Measurements from ENCODE around the gene PCDHGA1. TPM values are rescaled to one million over a fixed set of nuclear protein-coding genes. Genes with fewer than 3 reads are reported as not detected.

PCDHGA1 gene
- total RNA-seq, 6 experiments from 2014 or later: 0.04 to 0.18 (median 0.12) TPM; not detected in 1

DNA sequence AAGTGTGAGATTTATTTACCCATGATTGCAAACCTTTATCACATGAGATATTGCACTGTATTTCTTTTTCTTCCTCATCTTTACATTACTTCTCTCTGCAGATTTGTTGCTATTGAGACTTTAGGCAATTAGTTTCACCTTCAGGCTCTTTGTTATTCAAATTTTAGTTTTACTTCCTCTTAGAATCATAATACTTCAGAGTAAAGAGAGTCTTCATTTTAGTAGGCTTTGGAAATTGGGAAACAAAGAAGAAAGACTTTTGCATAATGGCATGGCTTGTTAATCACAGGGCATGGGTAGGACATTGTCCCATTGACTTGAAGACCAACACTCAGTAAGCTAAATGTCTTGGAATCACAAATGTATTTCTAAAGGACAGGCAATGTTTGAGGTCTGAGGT lies 32.4 kb downstream of the PCDHGA1 start:
- intact Hi-C loops (cut with DNase I): no loop called here
- peaks cover 0 to 13% (median 1%) of the 10 kb centered on the region in 4 donors for H3K9me3 ChIP-seq
- no peak for ATAC-seq
- no peaks in the 10 kb centered on the region for H3K36me3 ChIP-seq
- no peaks in the 10 kb centered on the region for H3K4me1 ChIP-seq
- no peak for DNase-seq
- peaks cover 0 to 3% of the 10 kb centered on the region in 2 donors for H3K27me3 ChIP-seq
- no peak overlapping the region for H3K27ac ChIP-seq
- no peak overlapping the region for H3K4me3 ChIP-seq
- TF ChIP-seq POLR2A (IDR thresholded peaks at IDR 0.05): no peak
- TF ChIP-seq, protein P1, sequence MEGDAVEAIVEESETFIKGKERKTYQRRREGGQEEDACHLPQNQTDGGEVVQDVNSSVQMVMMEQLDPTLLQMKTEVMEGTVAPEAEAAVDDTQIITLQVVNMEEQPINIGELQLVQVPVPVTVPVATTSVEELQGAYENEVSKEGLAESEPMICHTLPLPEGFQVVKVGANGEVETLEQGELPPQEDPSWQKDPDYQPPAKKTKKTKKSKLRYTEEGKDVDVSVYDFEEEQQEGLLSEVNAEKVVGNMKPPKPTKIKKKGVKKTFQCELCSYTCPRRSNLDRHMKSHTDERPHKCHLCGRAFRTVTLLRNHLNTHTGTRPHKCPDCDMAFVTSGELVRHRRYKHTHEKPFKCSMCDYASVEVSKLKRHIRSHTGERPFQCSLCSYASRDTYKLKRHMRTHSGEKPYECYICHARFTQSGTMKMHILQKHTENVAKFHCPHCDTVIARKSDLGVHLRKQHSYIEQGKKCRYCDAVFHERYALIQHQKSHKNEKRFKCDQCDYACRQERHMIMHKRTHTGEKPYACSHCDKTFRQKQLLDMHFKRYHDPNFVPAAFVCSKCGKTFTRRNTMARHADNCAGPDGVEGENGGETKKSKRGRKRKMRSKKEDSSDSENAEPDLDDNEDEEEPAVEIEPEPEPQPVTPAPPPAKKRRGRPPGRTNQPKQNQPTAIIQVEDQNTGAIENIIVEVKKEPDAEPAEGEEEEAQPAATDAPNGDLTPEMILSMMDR (IDR thresholded peaks at IDR 0.05): no peak

DNA sequence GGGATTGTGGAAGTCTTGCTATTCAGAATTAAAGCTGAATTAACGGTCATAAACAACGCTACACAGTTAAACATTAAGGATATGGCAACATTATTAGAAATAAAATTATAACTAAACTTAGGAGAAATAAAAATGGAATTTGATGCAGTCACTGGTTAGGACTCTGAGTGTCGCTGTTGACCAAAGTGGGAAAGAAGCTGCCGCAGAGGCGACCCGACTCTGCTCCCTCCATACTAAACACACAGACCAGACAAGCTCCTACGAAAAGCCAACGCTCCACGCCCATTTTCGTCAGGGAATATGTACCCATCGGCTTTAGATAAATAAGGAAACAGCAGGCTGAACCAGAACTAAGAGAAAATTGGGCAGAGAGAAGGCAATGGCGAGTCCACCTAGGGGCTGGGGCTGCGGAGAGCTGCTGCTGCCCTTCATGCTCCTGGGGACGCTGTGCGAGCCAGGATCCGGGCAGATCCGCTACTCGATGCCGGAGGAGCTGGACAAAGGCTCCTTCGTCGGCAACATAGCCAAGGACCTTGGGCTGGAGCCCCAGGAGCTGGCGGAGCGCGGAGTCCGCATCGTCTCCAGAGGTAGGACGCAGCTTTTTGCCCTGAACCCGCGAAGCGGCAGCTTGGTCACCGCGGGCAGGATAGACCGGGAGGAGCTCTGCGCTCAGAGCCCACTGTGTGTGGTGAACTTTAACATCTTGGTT lies 33.8 kb downstream of the PCDHGA1 start, which contains the start of gene PCDHGA5:
Gene PCDHGA5 (plus strand): TSS at position 211 of the 709 bp plus-strand sequence. CDS start 169 bp downstream, at position 380.
- H3K9me3 ChIP-seq: peaks cover 0 to 13% (median 1%) of the 10 kb centered on the region in 4 donors
- WGBS (ENCODE audit: insufficient coverage, low coverage, low lambda C conversion rate, missing lambda C conversion rate): 16% methylated on average over 20 of the region's 34 CpGs
- intact Hi-C loops (cut with DNase I): no loop called here
- H3K27ac ChIP-seq: no peak within 1 kb of the TSS
- no peak for DNase-seq
- H3K4me1 ChIP-seq: no peaks in the 10 kb centered on the region
- no peak for TF ChIP-seq POLR2A (IDR thresholded peaks at IDR 0.05)
- TF ChIP-seq, protein P1 (IDR thresholded peaks at IDR 0.05): no peak
- H3K4me3 ChIP-seq: no peak within 1 kb of the TSS
- no peak for ATAC-seq
- H3K36me3 ChIP-seq: no peaks in the 10 kb centered on the region
- peaks cover 0 to 3% of the 10 kb centered on the region in 2 donors for H3K27me3 ChIP-seq

DNA sequence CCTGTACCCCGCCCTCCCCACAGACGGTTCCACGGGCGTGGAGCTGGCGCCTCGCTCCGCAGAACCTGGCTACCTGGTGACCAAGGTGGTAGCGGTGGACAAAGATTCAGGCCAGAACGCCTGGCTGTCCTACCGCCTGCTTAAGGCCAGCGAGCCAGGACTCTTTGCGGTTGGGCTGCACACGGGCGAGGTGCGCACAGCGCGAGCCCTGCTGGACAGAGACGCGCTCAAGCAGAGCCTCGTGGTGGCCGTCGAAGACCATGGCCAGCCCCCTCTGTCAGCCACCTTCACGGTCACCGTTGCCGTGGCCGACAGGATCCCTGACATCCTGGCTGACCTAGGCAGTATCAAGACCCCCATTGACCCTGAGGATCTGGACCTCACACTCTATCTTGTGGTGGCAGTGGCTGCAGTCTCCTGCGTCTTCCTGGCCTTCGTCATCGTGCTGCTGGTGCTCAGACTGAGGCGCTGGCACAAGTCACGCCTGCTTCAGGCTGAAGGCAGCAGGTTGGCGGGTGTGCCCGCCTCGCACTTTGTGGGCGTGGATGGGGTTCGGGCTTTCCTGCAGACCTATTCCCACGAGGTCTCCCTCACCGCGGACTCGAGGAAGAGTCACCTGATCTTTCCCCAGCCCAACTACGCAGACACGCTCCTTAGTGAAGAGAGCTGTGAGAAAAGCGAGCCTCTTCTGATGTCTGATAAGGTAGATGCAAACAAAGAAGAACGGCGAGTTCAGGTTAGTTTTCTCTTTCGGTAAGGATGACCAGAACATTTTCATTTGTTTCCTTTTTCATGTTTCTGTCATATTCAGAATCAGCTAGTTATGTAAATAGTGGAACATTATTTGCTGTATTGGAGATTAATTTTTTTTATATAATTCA lies 35.9 kb downstream of the PCDHGA1 start:
- DNase-seq (no peak), ATAC-seq (no peak)
- no peaks in the 10 kb centered on the region for H3K27me3 ChIP-seq
- TF ChIP-seq POLR2A (IDR thresholded peaks at IDR 0.05): no peak
- TF ChIP-seq, protein P1 (IDR thresholded peaks at IDR 0.05): no peak
- no peaks in the 10 kb centered on the region for H3K36me3 ChIP-seq
- no peaks in the 10 kb centered on the region for H3K4me1 ChIP-seq
- no peak overlapping the region for H3K4me3 ChIP-seq
- intact Hi-C loops (cut with DNase I): no loop called here
- H3K27ac ChIP-seq: no peak overlapping the region
- 20% methylated on average over 17 of the region's 46 CpGs for WGBS (ENCODE audit: insufficient coverage, low coverage, low lambda C conversion rate, missing lambda C conversion rate)
- peaks cover 0 to 13% (median 1%) of the 10 kb centered on the region in 4 donors for H3K9me3 ChIP-seq

- DNase-seq (no peak), ATAC-seq (peak; percentile 75 to 86 (median 80))
- TF ChIP-seq, protein P1 (IDR thresholded peaks at IDR 0.05): peak in 3 of 4 donors; percentile 8 to 24 (median 17)
- no peak for TF ChIP-seq POLR2A (IDR thresholded peaks at IDR 0.05)
- H3K27me3 ChIP-seq: no peaks in the 10 kb centered on the region
- WGBS (ENCODE audit: insufficient coverage, low coverage, low lambda C conversion rate, missing lambda C conversion rate): 17% methylated on average over 30 of the region's 32 CpGs
- no peaks in the 10 kb centered on the region for H3K36me3 ChIP-seq
- peaks cover 0 to 13% (median 4%) of the 10 kb centered on the region in 4 donors for H3K9me3 ChIP-seq
- no peaks in the 10 kb centered on the region for H3K4me1 ChIP-seq
- intact Hi-C loops (cut with DNase I): no loop called here
- H3K27ac ChIP-seq: no peak within 1 kb of the TSS
- peak within 1 kb of the TSS in 2 of 3 donors; percentile 7 to 30 for H3K4me3 ChIP-seq
These were observed 39.9 kb downstream of the PCDHGA1 start, which contains the start of gene PCDHGB3 for GRCh38 chr5:141369994-141370848. PCDHGB3 (plus strand) TSS chr5:141370242; CDS start chr5:141370395, 153 bp downstream.

Data from right lobe of liver (tissue), 6 donors.